ENCODE results near the gene PDS5A. TPM values are rescaled to one million over a fixed set of nuclear protein-coding genes. Genes with fewer than 3 reads are reported as not detected.

Gene PDS5A
- total RNA-seq, result 29.4 and 37.7 TPM in 2 replicates

DNA sequence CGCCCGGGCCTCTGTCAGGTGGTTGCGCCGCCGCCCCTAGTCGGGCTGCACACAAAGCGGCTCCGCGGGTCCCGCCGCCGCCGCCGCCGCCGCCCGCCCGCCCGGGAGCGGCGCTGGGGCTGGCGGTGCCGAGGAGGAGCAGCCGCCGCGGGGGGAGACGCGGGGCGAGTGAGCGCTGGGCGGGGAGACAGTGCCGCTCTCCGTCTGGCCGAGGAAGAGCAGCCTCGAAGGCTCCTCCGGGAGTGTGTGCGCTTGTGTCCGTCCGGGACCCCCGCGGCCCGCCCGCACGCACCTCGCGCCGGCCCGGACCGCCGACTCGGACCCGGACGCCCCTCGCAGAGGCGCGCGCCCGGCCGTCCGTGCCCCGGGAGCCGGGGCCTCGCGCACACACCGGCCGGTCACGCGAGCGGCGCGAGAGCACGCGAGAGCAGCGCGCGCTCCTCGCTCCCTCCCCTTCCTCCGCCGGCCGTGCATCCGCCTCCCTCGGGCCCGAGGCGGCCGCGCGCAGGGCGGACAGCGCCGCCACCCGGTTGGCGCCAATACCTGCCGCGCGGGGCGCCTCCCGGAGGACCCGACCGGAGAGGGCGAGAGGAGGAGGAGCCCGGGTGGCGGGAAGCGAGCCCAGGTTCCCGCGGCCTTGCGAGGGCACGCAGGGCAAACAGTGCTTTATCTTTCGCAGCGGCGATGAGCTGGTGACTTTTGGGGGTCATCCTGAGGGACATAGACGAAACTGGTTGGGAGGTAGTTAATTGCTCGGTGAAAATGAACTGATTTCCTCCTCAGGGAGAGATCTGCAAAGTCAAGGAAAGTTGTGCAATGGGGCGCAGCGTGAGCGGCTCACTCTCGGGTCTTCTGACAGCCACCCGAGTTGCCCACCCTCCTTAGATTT is at the start of gene PDS5A:
Gene PDS5A (minus strand): TSS at position 423 of the 889 bp plus-strand sequence. CDS start 1,334 bp downstream, outside the sequence.

Other genes with a start within 250 kb of the PDS5A start
- 1.8 and 2.3 TPM in 2 replicates for gene N4BP2, start 78.9 kb upstream of the PDS5A start, total RNA-seq
- gene RHOH, start 219.1 kb upstream of the PDS5A start, total RNA-seq, result not detected in 2 replicates